GM20431 (cell line): ENCODE data around the gene HS6ST3.

Experiments used
- in situ Hi-C: fragments of 300-500 bp; cut with MseI, MboI; formaldehyde crosslinking; loops from one replicate; pipeline ENCODE4 v1.15.0; 2020; ENCODE audit warnings: low sequenced_read_pairs; ENCODE audit not compliant: unreplicated experiment

HS6ST3 gene

DNA sequence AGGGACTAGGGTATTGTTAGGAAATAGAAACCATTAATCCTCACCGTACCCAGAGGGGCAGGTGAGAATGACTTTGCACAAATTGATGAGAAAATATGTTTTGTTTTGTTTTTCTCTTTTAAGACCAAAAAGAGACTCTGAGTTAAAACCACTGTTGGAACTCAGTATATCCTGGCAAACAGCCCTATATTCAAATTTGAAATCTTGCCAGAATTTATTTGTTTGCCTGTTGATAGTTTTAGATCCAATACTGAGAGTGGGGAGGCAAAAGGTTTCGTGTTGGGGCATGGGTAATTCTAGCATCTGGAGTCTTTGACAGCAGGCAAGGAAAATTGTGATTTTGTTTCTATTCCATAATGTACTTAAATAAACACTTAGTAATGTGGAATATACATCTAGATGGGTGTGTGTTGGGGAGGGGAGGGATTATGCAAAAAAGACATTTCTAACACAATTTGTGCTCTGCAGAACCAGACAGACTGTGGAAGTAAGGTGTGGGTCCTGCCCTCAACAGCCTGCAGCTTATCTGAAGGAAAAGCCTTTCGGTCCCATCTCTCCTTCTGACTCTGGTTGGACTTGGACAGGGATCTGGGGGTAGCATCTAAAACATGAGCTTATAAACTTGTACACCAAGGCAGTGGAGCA lies 713.7 kb downstream of the HS6ST3 start:
- in situ Hi-C loops = no loop called here

- in situ Hi-C loops = no loop called here
These were observed 714.3 kb downstream of the HS6ST3 start for GRCh38 chr13:96804174-96804573.

GRCh38 chr13:96806746-96807145 lies 716.8 kb downstream of the HS6ST3 start:
- in situ Hi-C loops = no loop called here

DNA sequence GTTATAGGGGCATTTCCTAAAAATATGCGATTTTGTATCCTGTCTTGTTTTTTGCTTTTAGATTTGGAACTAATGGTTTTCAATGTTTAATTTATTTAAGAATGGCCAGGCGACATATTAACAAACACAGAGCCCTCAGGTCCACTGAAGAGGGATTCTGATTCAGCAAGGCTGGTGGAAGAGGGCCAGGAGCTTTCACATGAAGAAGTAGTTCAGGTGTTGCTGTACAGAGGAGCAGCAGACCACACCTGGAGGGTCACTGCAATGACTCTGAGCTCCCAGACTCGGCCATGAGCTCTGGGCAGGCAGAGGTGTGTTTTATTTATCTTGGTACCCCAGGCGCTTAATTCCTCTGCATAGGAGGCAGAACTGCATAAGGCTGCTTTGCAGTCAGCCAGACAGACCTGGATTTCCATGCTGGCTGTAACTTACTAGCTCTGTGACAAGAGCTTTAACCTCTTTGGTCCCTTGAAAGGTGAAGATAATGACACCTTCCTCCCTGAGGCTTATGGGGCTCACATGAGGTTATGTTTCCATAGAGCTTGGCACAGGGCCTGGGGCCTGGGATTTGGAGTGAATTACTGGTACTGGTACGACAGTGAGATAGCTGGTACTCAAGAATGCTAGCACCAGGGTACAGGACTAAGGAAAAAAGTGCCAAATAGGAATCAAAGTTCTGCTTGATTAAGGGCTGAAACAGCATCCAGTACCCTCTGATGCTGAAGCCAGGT lies 719.6 kb downstream of the HS6ST3 start:
- in situ Hi-C loops = no loop called here

GRCh38 chr13:96810104-96810503 lies 720.2 kb downstream of the HS6ST3 start:
- in situ Hi-C loops = no loop called here

GRCh38 chr13:96811049-96811448 lies 721.1 kb downstream of the HS6ST3 start:
- in situ Hi-C loops = no loop called here

GRCh38 chr13:96816261-96816660 lies 726.4 kb downstream of the HS6ST3 start:
- in situ Hi-C loops = no loop called here

- in situ Hi-C loops = no loop called here
These were observed 727.0 kb downstream of the HS6ST3 start for GRCh38 chr13:96816874-96817273.

- in situ Hi-C loops = no loop called here
These were observed 727.5 kb downstream of the HS6ST3 start for GRCh38 chr13:96817336-96817941.

GRCh38 chr13:96819375-96819774 lies 729.5 kb downstream of the HS6ST3 start:
- in situ Hi-C loops = no loop called here

GRCh38 chr13:96821381-96821780 lies 731.5 kb downstream of the HS6ST3 start:
- in situ Hi-C loops = no loop called here

GRCh38 chr13:96821971-96822370 lies 732.1 kb downstream of the HS6ST3 start:
- in situ Hi-C loops = no loop called here

- in situ Hi-C loops = no loop called here
These were observed 733.0 kb downstream of the HS6ST3 start for GRCh38 chr13:96822895-96823294.

- in situ Hi-C loops = no loop called here
These were observed 734.2 kb downstream of the HS6ST3 start for GRCh38 chr13:96824140-96824539.

- in situ Hi-C loops = no loop called here
These were observed 735.7 kb downstream of the HS6ST3 start for GRCh38 chr13:96825653-96826052.

DNA sequence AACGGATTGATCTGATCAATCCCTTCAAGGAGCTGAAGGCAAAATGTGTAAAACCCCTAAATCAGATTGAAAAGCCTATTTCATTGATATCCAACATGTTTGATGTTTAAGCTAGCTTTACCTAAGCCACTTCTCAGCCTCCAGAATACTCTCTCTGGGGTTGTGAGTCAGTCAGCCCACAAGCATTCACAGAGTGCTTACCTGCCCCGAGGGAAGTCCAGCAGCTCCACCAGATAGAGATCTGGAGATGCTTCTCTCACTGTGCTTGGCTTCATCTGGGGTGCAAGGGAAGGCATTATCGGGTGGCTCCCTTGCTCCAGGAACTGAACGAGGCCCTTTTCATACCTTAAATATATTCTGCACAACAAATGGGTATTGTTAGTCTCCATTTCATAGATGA lies 744.7 kb downstream of the HS6ST3 start:
- in situ Hi-C loops = no loop called here

GRCh38 chr13:96835546-96835945 lies 745.6 kb downstream of the HS6ST3 start:
- in situ Hi-C loops = no loop called here

- in situ Hi-C loops = no loop called here
These were observed 746.8 kb downstream of the HS6ST3 start for GRCh38 chr13:96836733-96837132.

- in situ Hi-C loops = no loop called here
These were observed 747.9 kb downstream of the HS6ST3 start for GRCh38 chr13:96837809-96838208.

DNA sequence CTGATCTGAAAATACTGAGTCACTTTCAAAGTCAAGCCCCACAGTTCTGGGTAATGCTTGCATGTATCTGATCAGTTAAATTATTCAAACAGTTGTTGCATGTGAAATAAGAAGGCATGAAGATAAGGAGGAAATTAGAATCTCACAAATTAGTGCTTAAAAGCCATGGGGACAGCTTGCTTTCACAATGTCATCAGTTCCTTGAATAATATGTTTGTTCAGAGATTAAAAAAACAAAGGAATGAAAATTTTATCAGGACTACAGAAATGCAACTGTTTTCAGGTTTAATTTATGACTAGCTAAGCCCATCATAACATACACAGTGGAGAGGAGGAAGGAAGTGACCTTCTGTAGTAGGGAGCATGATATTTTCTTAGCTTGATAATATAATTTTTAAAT lies 754.3 kb downstream of the HS6ST3 start:
- in situ Hi-C loops = no loop called here

DNA sequence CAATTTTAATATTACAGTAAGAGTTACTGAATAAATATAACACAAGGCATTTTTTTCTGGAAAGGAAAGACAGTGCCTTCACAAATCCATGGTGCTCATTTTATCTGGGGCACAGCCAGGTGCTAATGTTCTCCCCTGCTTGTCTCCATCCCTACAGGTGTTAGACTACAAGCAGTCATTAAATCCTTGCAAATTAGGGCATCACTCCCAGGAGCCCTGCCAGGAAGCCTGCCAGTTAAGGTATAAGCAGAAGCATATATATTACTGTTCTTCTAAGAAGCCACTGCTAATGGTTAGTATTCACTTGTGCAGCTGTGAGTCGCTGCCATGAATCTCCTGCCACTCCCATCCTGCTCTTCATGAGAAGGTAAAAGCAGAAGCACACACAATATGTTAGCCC lies 754.7 kb downstream of the HS6ST3 start:
- in situ Hi-C loops = no loop called here
